ENCODE data around the gene TFF1.

The TFF1 gene

DNA sequence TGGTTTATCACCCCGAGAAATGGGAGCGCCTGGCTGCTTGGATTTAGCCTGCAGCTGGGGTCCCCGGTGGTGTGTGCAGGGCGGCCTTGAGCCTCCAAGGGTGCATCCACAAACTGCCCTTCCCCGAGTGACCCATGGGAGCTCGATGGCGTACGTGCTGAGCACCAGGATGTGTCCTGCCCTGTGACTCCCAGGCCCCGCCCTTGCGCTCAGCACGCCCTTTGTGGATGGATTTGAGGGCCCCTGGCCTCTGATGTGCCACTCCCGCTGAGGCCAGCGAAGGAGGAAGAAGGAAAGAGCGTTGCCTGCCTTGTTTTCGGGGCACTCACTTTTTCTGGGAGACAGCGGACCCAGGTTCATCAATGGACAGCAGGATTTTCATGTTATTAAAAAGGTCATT, 49.4 kb downstream of the TFF1 start:
- no peak for DNase-seq (ENCODE audit: low read depth in 1 of 2, low spot score in 1 of 2)
- H3K4me3 ChIP-seq (replicated peaks; ENCODE audit: insufficient read depth, low read length), result no peak overlapping the region
- no peak overlapping the region for H3K27ac ChIP-seq (replicated peaks)
- no peaks in the 10 kb centered on the region for H3K27me3 ChIP-seq (ENCODE audit: insufficient read depth, poor library complexity, severe bottlenecking)
- TF ChIP-seq, protein P1, sequence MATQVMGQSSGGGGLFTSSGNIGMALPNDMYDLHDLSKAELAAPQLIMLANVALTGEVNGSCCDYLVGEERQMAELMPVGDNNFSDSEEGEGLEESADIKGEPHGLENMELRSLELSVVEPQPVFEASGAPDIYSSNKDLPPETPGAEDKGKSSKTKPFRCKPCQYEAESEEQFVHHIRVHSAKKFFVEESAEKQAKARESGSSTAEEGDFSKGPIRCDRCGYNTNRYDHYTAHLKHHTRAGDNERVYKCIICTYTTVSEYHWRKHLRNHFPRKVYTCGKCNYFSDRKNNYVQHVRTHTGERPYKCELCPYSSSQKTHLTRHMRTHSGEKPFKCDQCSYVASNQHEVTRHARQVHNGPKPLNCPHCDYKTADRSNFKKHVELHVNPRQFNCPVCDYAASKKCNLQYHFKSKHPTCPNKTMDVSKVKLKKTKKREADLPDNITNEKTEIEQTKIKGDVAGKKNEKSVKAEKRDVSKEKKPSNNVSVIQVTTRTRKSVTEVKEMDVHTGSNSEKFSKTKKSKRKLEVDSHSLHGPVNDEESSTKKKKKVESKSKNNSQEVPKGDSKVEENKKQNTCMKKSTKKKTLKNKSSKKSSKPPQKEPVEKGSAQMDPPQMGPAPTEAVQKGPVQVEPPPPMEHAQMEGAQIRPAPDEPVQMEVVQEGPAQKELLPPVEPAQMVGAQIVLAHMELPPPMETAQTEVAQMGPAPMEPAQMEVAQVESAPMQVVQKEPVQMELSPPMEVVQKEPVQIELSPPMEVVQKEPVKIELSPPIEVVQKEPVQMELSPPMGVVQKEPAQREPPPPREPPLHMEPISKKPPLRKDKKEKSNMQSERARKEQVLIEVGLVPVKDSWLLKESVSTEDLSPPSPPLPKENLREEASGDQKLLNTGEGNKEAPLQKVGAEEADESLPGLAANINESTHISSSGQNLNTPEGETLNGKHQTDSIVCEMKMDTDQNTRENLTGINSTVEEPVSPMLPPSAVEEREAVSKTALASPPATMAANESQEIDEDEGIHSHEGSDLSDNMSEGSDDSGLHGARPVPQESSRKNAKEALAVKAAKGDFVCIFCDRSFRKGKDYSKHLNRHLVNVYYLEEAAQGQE (IDR thresholded peaks at IDR 0.05; ENCODE audit: insufficient replicate concordance, low read depth), result no peak
- TF ChIP-seq POLR2AphosphoS5 (IDR thresholded peaks at IDR 0.05; ENCODE audit: low read depth) (no peak), SPI1 (IDR thresholded peaks at IDR 0.05; ENCODE audit: borderline replicate concordance, low read depth) (no peak), GABPA (IDR thresholded peaks at IDR 0.05; ENCODE audit: low read depth) (no peak)
- TF ChIP-seq, protein P2, sequence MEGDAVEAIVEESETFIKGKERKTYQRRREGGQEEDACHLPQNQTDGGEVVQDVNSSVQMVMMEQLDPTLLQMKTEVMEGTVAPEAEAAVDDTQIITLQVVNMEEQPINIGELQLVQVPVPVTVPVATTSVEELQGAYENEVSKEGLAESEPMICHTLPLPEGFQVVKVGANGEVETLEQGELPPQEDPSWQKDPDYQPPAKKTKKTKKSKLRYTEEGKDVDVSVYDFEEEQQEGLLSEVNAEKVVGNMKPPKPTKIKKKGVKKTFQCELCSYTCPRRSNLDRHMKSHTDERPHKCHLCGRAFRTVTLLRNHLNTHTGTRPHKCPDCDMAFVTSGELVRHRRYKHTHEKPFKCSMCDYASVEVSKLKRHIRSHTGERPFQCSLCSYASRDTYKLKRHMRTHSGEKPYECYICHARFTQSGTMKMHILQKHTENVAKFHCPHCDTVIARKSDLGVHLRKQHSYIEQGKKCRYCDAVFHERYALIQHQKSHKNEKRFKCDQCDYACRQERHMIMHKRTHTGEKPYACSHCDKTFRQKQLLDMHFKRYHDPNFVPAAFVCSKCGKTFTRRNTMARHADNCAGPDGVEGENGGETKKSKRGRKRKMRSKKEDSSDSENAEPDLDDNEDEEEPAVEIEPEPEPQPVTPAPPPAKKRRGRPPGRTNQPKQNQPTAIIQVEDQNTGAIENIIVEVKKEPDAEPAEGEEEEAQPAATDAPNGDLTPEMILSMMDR (IDR thresholded peaks at IDR 0.05; ENCODE audit: insufficient read depth, low read length), result no peak

DNA sequence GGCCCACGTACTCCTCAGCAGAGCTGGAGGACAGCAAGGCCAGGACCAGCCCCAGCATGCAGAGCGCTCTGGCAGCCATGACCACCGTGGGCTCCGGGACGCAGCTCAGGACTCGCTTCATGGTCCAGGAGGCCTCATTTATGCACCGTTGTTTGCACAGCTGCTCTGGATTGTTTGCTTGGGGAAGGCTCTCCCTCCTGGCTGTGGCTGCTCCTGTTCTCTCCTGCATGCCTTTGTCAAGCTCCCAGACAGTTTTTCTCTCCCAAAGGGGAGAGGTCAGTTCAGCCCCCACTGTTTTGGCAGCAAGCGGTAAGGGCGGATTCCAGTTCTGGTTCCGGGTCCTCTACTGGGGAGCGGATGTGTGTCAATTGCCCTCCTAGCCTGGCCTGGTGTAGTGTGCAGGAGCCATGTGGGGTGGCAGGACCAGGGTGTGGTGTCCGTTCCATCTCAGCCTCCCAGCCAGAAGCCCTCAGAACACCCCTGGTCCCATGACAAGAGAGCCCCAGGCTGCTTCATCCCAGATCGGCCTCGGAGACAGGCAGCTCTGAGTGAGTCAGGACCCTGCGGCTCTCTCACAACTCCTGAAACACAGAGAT, 50.9 kb downstream of the TFF1 start, which contains the start of gene TFF3:
TFF3 (minus strand) TSS at position 114 of the 596 bp plus-strand sequence; CDS start at position 79, 35 bp downstream.
- no peaks in the 10 kb centered on the region for H3K27me3 ChIP-seq (ENCODE audit: insufficient read depth, poor library complexity, severe bottlenecking)
- no peak within 1 kb of the TSS for H3K27ac ChIP-seq (replicated peaks)
- no peak for DNase-seq (ENCODE audit: low read depth in 1 of 2, low spot score in 1 of 2)
- TF ChIP-seq, protein P2 (IDR thresholded peaks at IDR 0.05; ENCODE audit: insufficient read depth, low read length), result no peak
- TF ChIP-seq GABPA (IDR thresholded peaks at IDR 0.05; ENCODE audit: low read depth) (no peak), POLR2AphosphoS5 (IDR thresholded peaks at IDR 0.05; ENCODE audit: low read depth) (no peak), SPI1 (IDR thresholded peaks at IDR 0.05; ENCODE audit: borderline replicate concordance, low read depth) (no peak)
- TF ChIP-seq, protein P1 (IDR thresholded peaks at IDR 0.05; ENCODE audit: insufficient replicate concordance, low read depth), result no peak
- H3K4me3 ChIP-seq (replicated peaks; ENCODE audit: insufficient read depth, low read length), result no peak within 1 kb of the TSS

DNA sequence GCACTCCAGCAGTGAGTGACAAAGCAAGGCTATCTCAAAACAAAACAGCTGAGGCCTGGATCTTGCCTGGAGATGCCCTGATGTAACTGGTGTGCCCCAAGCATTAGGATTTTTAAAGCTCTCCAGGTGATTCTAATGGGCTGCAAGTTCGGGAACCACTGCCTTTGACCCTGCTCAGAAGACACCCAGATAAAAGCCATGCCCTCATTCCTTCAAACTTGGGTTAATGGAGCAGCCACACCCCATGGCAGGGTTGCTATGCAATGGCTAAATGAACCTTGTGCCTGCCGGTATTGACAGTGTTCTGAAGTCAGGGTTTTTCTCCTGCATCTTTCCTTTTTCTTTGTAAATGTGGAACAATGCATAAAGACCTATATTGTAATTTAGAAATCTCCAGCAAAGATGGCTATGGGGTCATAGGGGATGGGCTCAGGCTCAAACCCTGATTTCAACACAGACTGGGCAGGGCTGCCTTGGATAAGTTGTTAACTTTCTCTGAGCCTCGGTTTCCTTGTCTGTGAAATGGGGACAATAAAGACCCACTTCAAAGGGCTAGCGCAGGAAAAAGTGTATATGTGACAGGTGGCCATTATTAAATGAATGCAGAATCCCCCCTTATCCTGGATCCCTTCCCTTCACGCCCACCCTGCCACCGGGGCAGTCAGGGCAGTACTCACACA, 51.6 kb downstream of the TFF1 start:
- Histone ChIP-seq H3K4me3 (replicated peaks; ENCODE audit: insufficient read depth, low read length) (no peak overlapping the region), H3K27me3 (ENCODE audit: insufficient read depth, poor library complexity, severe bottlenecking) (no peaks in the 10 kb centered on the region), H3K27ac (replicated peaks) (no peak overlapping the region)

More for the DNA sequence above, 51.6 kb downstream of the TFF1 start:
- TF ChIP-seq POLR2AphosphoS5 (IDR thresholded peaks at IDR 0.05; ENCODE audit: low read depth) (no peak), GABPA (IDR thresholded peaks at IDR 0.05; ENCODE audit: low read depth) (no peak), SPI1 (IDR thresholded peaks at IDR 0.05; ENCODE audit: borderline replicate concordance, low read depth) (no peak)
- TF ChIP-seq, protein P1 (IDR thresholded peaks at IDR 0.05; ENCODE audit: insufficient replicate concordance, low read depth), result no peak
- TF ChIP-seq, protein P2 (IDR thresholded peaks at IDR 0.05; ENCODE audit: insufficient read depth, low read length), result no peak
- DNase-seq (ENCODE audit: low read depth in 1 of 2, low spot score in 1 of 2), result no peak

All from HL-60 (cell line).